GM23248 (cell line): ENCODE measurements around the gene DHX38. TPM values are rescaled to one million over a fixed set of nuclear protein-coding genes. Genes with fewer than 3 reads are reported as not detected.

ENCODE experiments used
- DNase-seq: peaks from one replicate; pipeline ENCODE4 v3.0.0-alpha.2; 2015
- H2AFZ ChIP-seq: fragments of 200-600 bp; sonication (generic); 2 replicates; pipeline ENCODE4 v1.6.1; 2016; ENCODE audit warnings: antibody characterized with exemption
- H3F3A ChIP-seq: fragments of 200-600 bp; sonication (generic); 2 replicates; pipeline ENCODE4 v1.6.1; 2016; ENCODE audit warnings: mild to moderate bottlenecking, antibody characterized with exemption, mixed run types; ENCODE audit not compliant: insufficient read depth
- H3K27ac ChIP-seq: fragments of 200-600 bp; sonication (generic); 2 replicates; pipeline ENCODE4 v1.5.1; 2016; ENCODE audit warnings: mild to moderate bottlenecking
- H3K27me3 ChIP-seq: fragments of 200-600 bp; sonication (generic); replicated peaks from 2 replicates; pipeline ENCODE4 v1.6.1; 2016; ENCODE audit warnings: mild to moderate bottlenecking; ENCODE audit not compliant: insufficient read depth
- H3K36me3 ChIP-seq: fragments of 200-600 bp; sonication (generic); 2 replicates; pipeline ENCODE4 v1.6.1; 2016; ENCODE audit warnings: low read depth, mild to moderate bottlenecking
- H3K4me1 ChIP-seq: fragments of 200-600 bp; sonication (generic); 2 replicates; pipeline ENCODE4 v1.6.1; 2016; ENCODE audit warnings: mild to moderate bottlenecking; ENCODE audit not compliant: insufficient read depth
- H3K4me2 ChIP-seq: fragments of 200-600 bp; sonication (generic); one replicate; pipeline ENCODE4 v1.6.1; 2016; ENCODE audit warnings: mild to moderate bottlenecking; ENCODE audit not compliant: unreplicated experiment
- H3K4me3 ChIP-seq: fragments of 200-600 bp; sonication (generic); 2 replicates; pipeline ENCODE4 v1.5.1; 2016; ENCODE audit warnings: mild to moderate bottlenecking
- H3K79me2 ChIP-seq: fragments of 200-600 bp; sonication (generic); 2 replicates; pipeline ENCODE4 v1.6.1; 2016; ENCODE audit warnings: mild to moderate bottlenecking; ENCODE audit not compliant: insufficient read depth
- H3K9ac ChIP-seq: fragments of 200-600 bp; sonication (generic); 2 replicates; pipeline ENCODE4 v1.6.1; 2016; ENCODE audit warnings: mild to moderate bottlenecking
- H3K9me2 ChIP-seq: fragments of 200-600 bp; sonication (generic); 2 replicates; pipeline ENCODE4 v1.6.1; 2016; ENCODE audit warnings: mixed run types, mild to moderate bottlenecking, moderate library complexity; ENCODE audit not compliant: insufficient read depth
- H3K9me3 ChIP-seq: fragments of 200-600 bp; sonication (generic); one replicate; pipeline ENCODE4 v1.6.1; 2017; ENCODE audit warnings: low read depth
- H4K20me1 ChIP-seq: fragments of 200-600 bp; sonication (generic); 2 replicates; pipeline ENCODE4 v1.6.0; 2016; ENCODE audit not compliant: insufficient read depth
- EZH2 ChIP-seq: fragments of 200-600 bp; sonication (generic); IDR thresholded peaks from 2 replicates; pipeline ENCODE4 v1.6.1; 2018; ENCODE audit warnings: antibody characterized with exemption, mild to moderate bottlenecking; ENCODE audit not compliant: insufficient read depth, poor library complexity, severe bottlenecking
- EZH2phosphoT487 ChIP-seq: fragments of 200-600 bp; sonication (generic); IDR thresholded peaks from 2 replicates; pipeline ENCODE4 v1.6.1; 2018; ENCODE audit warnings: antibody characterized with exemption, moderate library complexity, mild to moderate bottlenecking, low read depth; ENCODE audit not compliant: insufficient read depth
- WGBS, 2 experiments: methylation state at CpG; one replicate each; pipeline ENCODE4 v1.1.6; 2015 to 2017; ENCODE audit warnings: low lambda C conversion rate in 2 of 2, low coverage in 1 of 2; ENCODE audit errors: missing lambda C conversion rate in 2 of 2; 5-methylcytosine and 5-hydroxymethylcytosine counted together
- in situ Hi-C: fragments of 300-500 bp; cut with MboI; formaldehyde crosslinking; loops from 2 replicates; pipeline ENCODE4 v1.15.0; 2020
- polyA plus RNA-seq: library from polyadenylated mRNA; unstranded; fragments of >200 nt; fragmentation: Nextera tagmentation; extraction: Ambion mirVana; gene quantifications from 2 replicates; pipeline ENCODE4 v1.2.1, GENCODE V29; 2016
- total RNA-seq: library from RNA; depleted of rRNA; stranded (reverse); fragments of >200 nt; shearing (Covaris generic); gene quantifications from 2 replicates; pipeline ENCODE4 v1.2.3, GENCODE V29; 2014

Gene DHX38
- total and polyA plus RNA-seq, 2 experiments from 2014 or later, result 23.7 to 31.5 TPM

DNA sequence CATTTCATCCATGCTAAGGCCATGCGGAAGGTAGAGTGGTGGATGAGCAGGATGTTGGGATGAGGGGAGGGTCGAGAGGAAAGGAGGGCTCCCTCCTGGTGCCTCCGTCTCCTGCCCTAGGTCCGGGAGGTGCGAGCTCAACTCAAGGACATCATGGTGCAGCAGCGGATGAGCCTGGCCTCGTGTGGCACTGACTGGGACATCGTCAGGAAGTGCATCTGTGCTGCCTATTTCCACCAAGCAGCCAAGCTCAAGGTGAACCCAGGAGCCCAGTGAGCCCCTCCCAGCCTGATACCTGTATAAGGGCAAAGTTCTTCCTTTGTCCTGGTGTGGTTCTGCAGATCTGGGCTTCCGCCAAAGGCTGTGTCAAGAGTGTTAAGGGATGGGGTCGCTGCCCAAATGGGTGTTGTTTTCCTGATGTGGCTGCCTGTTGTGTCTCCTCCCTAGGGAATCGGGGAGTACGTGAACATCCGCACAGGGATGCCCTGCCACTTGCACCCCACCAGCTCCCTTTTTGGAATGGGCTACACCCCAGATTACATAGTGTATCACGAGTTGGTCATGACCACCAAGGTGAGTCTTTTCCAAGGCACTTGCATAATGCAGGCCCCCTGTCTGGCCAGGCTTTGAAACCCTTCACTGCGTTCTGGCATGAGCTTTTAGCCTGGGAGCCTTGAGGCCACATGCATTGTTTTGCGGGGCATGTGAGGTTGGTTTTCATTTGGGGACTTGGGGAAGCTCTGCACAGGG, 14.9 kb downstream of the DHX38 start:
- H3K27me3 ChIP-seq, result no peaks in the 10 kb centered on the region
- H3K9ac ChIP-seq, result no peak overlapping the region
- in situ Hi-C loops, result no loop called here
- H4K20me1 ChIP-seq, result no peaks in the 10 kb centered on the region
- H3K79me2 ChIP-seq, result no peaks in the 10 kb centered on the region
- H3K27ac ChIP-seq, result no peak overlapping the region
- H3K9me3 ChIP-seq, result no peaks in the 10 kb centered on the region
- no peaks in the 10 kb centered on the region for H3K9me2 ChIP-seq
- H3K36me3 ChIP-seq, result peaks cover 31% of the 10 kb centered on the region
- no peak overlapping the region for H2AFZ ChIP-seq
- no peaks in the 10 kb centered on the region for H3K4me1 ChIP-seq
- TF ChIP-seq EZH2phosphoT487 (no peak), EZH2 (no peak)
- no peak for DNase-seq
- H3K4me3 ChIP-seq, result no peak overlapping the region
- WGBS, 2 experiments, result 84 to 88% methylated on average over 15 to 16 of the region's 16 CpGs
- H3F3A ChIP-seq, result no peaks in the 10 kb centered on the region
- H3K4me2 ChIP-seq, result no peak overlapping the region

DNA sequence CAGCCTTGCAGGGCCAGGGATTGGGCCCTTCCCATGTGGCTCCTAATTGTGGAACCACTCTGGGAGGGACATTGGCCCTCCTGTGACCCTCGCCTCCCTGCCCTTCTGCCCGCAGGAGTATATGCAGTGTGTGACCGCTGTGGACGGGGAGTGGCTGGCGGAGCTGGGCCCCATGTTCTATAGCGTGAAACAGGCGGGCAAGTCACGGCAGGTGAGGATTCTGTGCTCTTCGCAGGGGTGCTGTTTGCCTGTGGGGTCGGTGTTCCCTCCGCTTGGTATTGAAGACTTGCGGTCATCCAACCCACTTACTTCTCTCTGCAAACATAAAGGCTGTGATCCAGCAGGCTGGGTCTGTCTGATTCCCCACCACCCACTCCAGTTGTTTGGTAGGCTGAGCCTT, 15.7 kb downstream of the DHX38 start:
- Histone ChIP-seq H3K9ac (no peak overlapping the region), H3K27ac (no peak overlapping the region), H3K4me1 (no peaks in the 10 kb centered on the region), H3K79me2 (no peaks in the 10 kb centered on the region), H3K27me3 (no peaks in the 10 kb centered on the region), H3K9me2 (no peaks in the 10 kb centered on the region), H3F3A (no peaks in the 10 kb centered on the region), H3K36me3 (peaks cover 28% of the 10 kb centered on the region), H2AFZ (no peak overlapping the region), H4K20me1 (no peaks in the 10 kb centered on the region), H3K4me2 (no peak overlapping the region), H3K9me3 (no peaks in the 10 kb centered on the region), H3K4me3 (no peak overlapping the region)
- in situ Hi-C loops, result no loop called here
- 95 to 96% methylated on average over 12 of the region's 12 CpGs for WGBS, 2 experiments
- no peak for TF ChIP-seq EZH2
- TF ChIP-seq EZH2phosphoT487, result no peak
- no peak for DNase-seq

DNA sequence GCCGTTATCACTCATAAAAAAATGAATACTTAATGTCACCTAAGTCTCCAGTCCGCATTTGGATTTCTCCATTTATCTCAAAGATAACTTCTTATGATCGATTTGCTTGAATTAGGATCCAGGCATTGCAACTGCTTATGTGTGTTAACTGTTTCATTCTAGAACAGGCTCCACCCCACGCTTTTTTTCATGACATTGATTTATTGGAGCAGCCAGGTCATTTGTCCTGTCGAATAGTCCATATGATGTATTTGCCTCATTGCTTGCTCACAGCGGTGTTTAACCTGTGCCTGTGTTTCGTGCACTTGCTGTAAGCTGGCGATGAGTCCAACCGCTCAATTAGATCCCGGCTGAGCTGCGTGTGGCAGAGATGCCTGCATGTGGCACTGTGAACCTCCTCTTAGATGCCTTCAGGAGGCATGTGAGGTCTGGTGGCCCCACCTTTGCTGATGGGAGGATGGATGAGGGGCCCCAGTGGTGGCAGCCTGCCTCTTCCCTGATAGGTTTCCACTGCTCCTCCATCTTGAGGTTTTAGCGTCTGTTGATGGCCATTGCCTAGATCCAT, 16.4 kb downstream of the DHX38 start:
- in situ Hi-C loops, result no loop called here
- Histone ChIP-seq H3K4me1 (no peaks in the 10 kb centered on the region), H3K9me2 (no peaks in the 10 kb centered on the region), H3K4me3 (no peak overlapping the region), H3K4me2 (no peak overlapping the region), H3K27ac (no peak overlapping the region), H3K79me2 (no peaks in the 10 kb centered on the region), H3K27me3 (no peaks in the 10 kb centered on the region), H3K9ac (no peak overlapping the region), H2AFZ (no peak overlapping the region), H3K9me3 (no peaks in the 10 kb centered on the region), H3K36me3 (peaks cover 22% of the 10 kb centered on the region), H4K20me1 (no peaks in the 10 kb centered on the region), H3F3A (no peaks in the 10 kb centered on the region)
- WGBS, 2 experiments, result 92% methylated on average over 12 of the region's 12 CpGs
- TF ChIP-seq EZH2phosphoT487 (no peak), EZH2 (no peak)
- DNase-seq, result no peak

DNA sequence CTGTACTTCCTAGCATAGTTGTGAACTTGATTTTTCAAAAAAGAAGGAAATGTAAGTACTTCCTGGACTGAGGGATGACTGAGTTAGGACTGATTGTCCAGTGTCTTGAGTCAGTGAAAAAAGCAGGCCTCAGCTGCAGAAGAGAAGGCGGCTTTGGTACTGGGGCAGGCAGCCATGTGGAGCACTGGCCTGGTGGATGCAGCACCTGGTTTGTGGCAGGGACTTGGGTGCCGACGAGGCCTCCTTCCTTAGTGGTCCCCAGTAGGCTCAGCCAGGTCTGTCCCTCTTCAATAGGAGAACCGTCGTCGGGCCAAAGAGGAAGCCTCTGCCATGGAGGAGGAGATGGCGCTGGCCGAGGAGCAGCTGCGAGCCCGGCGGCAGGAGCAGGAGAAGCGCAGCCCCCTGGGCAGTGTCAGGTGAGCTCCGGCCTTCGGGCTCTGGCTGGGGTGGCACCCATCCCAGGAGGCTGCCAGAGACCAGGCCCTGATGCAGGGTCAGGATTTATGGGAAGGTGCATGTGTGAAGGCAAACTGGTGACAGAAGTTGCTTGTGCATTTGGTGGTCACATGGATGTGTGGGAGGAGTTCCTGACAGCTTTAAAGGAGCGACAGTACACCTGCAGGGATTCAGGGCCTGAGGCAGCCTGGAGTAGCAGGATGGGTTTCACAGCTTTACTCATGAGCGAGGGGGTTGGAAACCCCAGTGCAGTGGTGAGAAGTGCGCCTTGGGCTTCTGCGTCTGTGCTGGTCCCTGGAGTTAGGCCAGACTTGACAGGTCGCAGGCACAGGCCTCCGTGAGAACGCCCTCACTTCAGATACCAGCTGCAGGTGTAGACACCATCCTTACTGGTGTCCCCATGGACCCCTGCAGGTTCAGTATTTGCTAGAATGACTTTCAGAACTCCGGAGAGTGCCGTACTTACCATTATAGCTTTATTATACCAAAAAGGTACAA, 17.3 kb downstream of the DHX38 start:
- Histone ChIP-seq H3K9me3 (no peaks in the 10 kb centered on the region), H3K9ac (no peak overlapping the region), H3K4me2 (no peak overlapping the region), H3K36me3 (peaks cover 21% of the 10 kb centered on the region), H3F3A (no peaks in the 10 kb centered on the region), H3K4me1 (no peaks in the 10 kb centered on the region), H3K9me2 (no peaks in the 10 kb centered on the region), H3K79me2 (no peaks in the 10 kb centered on the region), H2AFZ (no peak overlapping the region), H3K4me3 (no peak overlapping the region), H3K27ac (no peak overlapping the region), H4K20me1 (no peaks in the 10 kb centered on the region), H3K27me3 (no peaks in the 10 kb centered on the region)
- DNase-seq, result no peak
- TF ChIP-seq EZH2phosphoT487 (no peak), EZH2 (no peak)
- 97 to 98% methylated on average over 23 of the region's 23 CpGs for WGBS, 2 experiments
- in situ Hi-C loops, result no loop called here
